HFFc6 (cell line): ENCODE data around the gene CD6. TPM values are rescaled to one million over a fixed set of nuclear protein-coding genes. Genes with fewer than 3 reads are reported as not detected.

Experiments used
- DNase-seq: peaks from one replicate; pipeline ENCODE4 v3.0.0-alpha.2; 2018
- H3K27ac Mint-ChIP-seq: 2 replicates; pipeline ENCODE4 v1.8.0; 2020; ENCODE audit warnings: mild to moderate bottlenecking, mixed read lengths
- H3K27me3 Mint-ChIP-seq: 2 replicates; pipeline ENCODE4 v1.8.0; 2021; ENCODE audit warnings: mild to moderate bottlenecking, moderate library complexity, mixed read lengths; ENCODE audit not compliant: insufficient read depth
- H3K36me3 Mint-ChIP-seq: 2 replicates; pipeline ENCODE4 v1.8.0; 2021; ENCODE audit warnings: low read depth, mixed read lengths
- H3K4me1 Mint-ChIP-seq: 2 replicates; pipeline ENCODE4 v1.8.0; 2020; ENCODE audit warnings: low read depth, mixed read lengths
- H3K4me3 Mint-ChIP-seq: 2 replicates; pipeline ENCODE4 v1.8.0; 2020; ENCODE audit warnings: mild to moderate bottlenecking, moderate library complexity, mixed read lengths
- H3K9me3 Mint-ChIP-seq: 2 replicates; pipeline ENCODE4 v1.8.0; 2020; ENCODE audit warnings: mild to moderate bottlenecking, mixed read lengths
- total RNA-seq, 6 experiments: library from RNA; stranded (reverse); fragmentation: NEBNext Ultra II Directional; extraction: Animal tissue kit (Norgen Biotek cat#: 25700); gene quantifications; 2 replicates in 1 of 6; 3 replicates in 5 of 6; pipeline ENCODE4 v1.2.3, GENCODE V29; 2021
- TF ChIP-seq, protein P1 (sequence below): fragments of 200-600 bp; sonication (generic); IDR thresholded peaks from 2 replicates; pipeline ENCODE4 v1.5.0; 2021; ENCODE audit warnings: antibody characterized with exemption, mild to moderate bottlenecking

The CD6 gene
- total RNA-seq, 6 experiments from 2014 or later = not detected

DNA sequence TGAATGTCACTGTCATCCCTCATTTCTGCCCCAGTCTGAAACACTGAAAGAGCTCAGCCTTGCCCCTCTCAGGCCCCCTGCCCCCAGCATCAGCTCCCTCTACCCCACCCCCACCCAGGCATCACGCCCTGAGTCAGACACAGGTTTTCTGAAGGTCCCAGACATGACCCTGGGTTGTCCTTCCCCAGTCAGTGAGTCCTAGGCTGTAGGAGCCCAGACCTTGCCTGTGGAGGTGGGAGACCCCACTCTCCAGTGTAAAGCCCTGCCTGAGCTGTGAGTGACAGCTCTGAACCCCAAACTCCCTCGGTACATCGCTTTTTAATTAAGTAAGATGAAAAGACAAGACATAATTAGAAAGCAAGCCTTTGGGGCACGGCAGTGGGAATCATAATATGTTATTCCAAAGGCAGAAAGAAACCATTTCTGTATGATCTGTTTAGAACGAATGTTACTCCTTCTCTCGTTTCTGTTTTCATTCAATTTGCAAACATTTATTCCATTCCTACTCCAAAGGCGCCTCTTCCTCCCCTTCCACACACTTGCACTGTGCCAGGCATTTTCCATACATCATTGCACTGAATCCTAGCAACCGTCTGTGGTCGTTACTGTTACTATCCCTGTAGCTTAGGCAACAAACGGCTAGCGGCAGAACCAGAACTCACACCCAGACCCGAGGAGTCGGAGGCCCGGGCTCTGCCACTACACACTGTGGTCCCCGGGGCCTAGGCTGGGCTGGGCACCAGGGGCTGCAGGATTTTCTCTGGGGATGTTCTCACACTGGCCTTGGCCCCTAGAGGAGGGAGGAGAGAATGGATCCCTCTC, 63.4 kb downstream of the CD6 start:
- TF ChIP-seq, protein P1, sequence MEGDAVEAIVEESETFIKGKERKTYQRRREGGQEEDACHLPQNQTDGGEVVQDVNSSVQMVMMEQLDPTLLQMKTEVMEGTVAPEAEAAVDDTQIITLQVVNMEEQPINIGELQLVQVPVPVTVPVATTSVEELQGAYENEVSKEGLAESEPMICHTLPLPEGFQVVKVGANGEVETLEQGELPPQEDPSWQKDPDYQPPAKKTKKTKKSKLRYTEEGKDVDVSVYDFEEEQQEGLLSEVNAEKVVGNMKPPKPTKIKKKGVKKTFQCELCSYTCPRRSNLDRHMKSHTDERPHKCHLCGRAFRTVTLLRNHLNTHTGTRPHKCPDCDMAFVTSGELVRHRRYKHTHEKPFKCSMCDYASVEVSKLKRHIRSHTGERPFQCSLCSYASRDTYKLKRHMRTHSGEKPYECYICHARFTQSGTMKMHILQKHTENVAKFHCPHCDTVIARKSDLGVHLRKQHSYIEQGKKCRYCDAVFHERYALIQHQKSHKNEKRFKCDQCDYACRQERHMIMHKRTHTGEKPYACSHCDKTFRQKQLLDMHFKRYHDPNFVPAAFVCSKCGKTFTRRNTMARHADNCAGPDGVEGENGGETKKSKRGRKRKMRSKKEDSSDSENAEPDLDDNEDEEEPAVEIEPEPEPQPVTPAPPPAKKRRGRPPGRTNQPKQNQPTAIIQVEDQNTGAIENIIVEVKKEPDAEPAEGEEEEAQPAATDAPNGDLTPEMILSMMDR = no peak
- no peak for DNase-seq
- Mint-ChIP-seq H3K36me3 (no peaks in the 10 kb centered on the region), H3K4me1 (peaks cover 5% of the 10 kb centered on the region; the same call in 1 of the 2 replicates), H3K27ac (no peak overlapping the region), H3K4me3 (no peak overlapping the region), H3K27me3 (peaks cover 37% of the 10 kb centered on the region), H3K9me3 (no peaks in the 10 kb centered on the region)

DNA sequence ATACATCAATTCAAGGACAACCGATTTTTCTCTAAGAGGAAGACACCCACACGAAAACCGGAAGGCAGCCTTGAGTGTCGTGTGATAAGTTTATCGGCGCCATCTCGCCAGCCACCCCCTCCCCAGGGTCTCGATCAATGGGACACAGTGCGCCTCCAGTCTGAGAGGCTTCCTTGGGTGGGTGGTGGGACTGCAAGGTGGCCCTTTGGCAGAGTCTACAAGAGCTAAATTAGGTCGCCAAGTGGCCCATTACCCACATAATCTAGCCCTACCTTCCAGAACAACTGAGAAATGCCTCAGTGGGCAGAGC, 64.0 kb downstream of the CD6 start:
- Mint-ChIP-seq H3K4me1 (peaks cover 5% of the 10 kb centered on the region; the same call in 1 of the 2 replicates), H3K27me3 (peaks cover 37% of the 10 kb centered on the region), H3K27ac (no peak overlapping the region), H3K9me3 (no peaks in the 10 kb centered on the region), H3K36me3 (no peaks in the 10 kb centered on the region), H3K4me3 (no peak overlapping the region)
- no peak for DNase-seq
- TF ChIP-seq, protein P1 = no peak

DNA sequence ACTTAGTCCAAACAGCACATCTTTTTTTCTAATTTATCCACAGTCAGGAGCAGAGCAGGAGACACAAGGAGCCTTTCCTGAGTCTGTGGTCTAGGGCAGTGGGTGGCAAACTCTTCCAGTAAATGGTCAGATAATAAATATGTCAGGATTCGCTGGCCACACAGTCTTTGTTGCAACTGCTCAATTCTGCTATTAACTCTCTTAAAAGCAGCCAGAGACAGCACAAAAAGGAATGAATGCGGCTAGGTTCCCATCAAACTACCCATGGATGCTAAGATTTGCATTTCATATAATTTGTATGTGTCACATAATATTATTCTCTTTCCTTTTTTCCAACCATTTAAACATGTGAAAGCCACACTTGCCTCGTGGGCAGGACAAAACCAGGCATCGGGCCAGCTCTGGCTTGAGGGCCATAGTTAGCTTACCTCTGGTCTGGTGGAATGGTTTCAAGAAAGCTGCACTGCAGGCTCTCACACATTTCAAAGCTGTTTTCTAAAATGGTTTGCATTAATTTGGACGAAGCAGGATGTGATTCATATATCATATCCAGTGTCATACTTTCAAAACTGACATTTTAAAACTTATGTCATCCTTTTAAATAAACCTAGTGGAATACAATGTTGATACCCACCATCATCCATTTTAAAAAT, 66.1 kb downstream of the CD6 start:
- no peak overlapping the region for H3K4me3 Mint-ChIP-seq
- no peaks in the 10 kb centered on the region for H3K36me3 Mint-ChIP-seq
- peaks cover 31% of the 10 kb centered on the region for H3K27me3 Mint-ChIP-seq
- DNase-seq = no peak
- H3K27ac Mint-ChIP-seq = no peak overlapping the region
- no peaks in the 10 kb centered on the region for H3K9me3 Mint-ChIP-seq
- H3K4me1 Mint-ChIP-seq = peaks cover 5% of the 10 kb centered on the region; the same call in 1 of the 2 replicates
- TF ChIP-seq, protein P1 = no peak

DNA sequence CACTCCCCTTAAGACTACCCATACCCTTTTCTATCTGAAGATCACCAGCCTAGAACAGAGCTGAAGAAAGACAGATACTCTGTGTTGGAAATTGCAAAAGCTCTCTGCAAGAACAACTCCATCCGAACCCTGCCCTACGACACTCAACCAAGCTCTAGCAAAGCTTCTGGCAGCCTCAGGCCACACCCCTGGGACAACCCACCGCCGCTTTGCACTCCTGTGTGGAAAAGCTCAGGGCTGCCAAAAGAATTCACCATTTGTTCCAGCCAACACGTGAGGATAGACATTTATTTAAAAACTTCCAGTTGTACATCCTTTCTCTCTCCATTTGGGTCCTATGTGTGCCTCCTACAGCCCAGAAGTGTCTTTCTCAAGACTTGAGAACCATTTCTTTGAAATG, 68.4 kb downstream of the CD6 start:
- Mint-ChIP-seq H3K4me3 (no peak overlapping the region), H3K9me3 (no peaks in the 10 kb centered on the region), H3K36me3 (no peaks in the 10 kb centered on the region), H3K4me1 (peaks cover 5% of the 10 kb centered on the region; the same call in 1 of the 2 replicates), H3K27me3 (peaks cover 29% of the 10 kb centered on the region), H3K27ac (no peak overlapping the region)
- no peak for DNase-seq
- TF ChIP-seq, protein P1 = no peak

DNA sequence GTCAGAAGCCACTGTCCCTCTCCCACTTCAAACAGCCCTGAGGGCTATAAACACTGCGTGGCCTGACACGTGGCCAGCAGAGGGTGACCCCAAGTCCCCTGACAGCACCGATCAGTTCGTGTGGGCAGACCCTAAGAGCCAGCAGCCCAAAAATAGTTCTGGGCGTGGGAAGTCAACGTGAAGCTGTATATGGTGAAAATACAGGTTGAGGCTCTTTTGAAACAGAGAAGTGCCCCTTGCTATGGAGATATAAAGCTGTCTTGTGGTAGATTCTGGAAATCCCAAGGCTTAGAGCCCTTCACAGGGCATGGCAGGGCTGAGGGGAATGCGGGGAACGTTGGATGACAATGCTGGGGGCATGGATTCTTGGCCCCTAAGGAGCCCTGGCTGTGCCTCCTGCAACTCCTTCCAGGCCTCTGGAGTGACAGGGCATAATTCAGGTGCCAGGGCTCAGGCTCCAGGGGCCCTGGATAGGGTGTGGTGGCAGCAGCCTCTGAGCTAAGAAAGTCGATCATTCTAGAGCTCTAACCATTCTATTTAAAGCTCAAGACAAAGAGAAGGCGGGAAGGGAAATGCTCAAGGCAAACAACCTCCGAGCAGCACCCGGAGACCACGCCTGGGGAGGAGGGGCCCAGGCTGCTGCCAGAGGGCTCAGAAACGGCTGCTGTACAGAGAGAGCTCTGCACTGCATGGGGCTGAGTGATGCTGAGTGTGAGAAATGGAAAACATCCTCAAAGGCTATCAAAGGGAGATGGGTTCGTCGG, 70.5 kb downstream of the CD6 start:
- DNase-seq = no peak
- no peaks in the 10 kb centered on the region for H3K36me3 Mint-ChIP-seq

More for the DNA sequence above, 70.5 kb downstream of the CD6 start:
- Mint-ChIP-seq H3K27me3 (peaks cover 28% of the 10 kb centered on the region), H3K4me3 (no peak overlapping the region), H3K27ac (no peak overlapping the region), H3K9me3 (no peaks in the 10 kb centered on the region), H3K4me1 (peaks cover 12% of the 10 kb centered on the region)
- TF ChIP-seq, protein P1 = no peak
